A673 (cell line): ENCODE results near the gene EYA3.

Source experiments
- EZH2 ChIP-seq: fragments of 200-600 bp; sonication (generic); IDR thresholded peaks from 2 replicates; pipeline ENCODE4 v1.6.1; 2017; ENCODE audit warnings: borderline replicate concordance, low read depth, mild to moderate bottlenecking, mixed read lengths, antibody characterized with exemption, low read length; ENCODE audit not compliant: poor library complexity, severe bottlenecking
- TF ChIP-seq, protein P1 (sequence below): fragments of 300-800, 200-600 bp; sonication (generic); conservative IDR thresholded peaks from 2 replicates; pipeline ENCODE4 v1.5.1; 2017; ENCODE audit warnings: low read depth, mild to moderate bottlenecking, antibody characterized with exemption, low read length, moderate library complexity, mixed read lengths

DNA sequence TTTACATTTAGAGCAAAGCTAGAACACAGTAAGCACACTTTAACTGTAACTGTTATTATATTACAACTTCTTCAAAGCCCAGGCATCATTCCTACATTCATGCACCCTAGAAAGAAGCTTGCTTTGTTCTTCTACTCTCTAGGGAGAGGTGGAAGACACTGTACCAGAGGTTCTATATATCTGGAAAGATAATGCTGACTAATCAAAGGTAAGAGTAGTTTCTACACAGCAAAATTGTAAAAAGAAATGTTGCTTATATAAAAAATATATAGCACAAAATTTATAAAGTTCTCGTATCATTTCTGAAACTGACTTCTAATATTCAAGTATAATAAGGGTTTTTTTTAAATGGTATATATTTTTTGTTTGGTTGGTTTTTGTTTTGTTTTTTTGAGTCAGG, 44.0 kb downstream of the EYA3 start:
- TF ChIP-seq, protein P1, sequence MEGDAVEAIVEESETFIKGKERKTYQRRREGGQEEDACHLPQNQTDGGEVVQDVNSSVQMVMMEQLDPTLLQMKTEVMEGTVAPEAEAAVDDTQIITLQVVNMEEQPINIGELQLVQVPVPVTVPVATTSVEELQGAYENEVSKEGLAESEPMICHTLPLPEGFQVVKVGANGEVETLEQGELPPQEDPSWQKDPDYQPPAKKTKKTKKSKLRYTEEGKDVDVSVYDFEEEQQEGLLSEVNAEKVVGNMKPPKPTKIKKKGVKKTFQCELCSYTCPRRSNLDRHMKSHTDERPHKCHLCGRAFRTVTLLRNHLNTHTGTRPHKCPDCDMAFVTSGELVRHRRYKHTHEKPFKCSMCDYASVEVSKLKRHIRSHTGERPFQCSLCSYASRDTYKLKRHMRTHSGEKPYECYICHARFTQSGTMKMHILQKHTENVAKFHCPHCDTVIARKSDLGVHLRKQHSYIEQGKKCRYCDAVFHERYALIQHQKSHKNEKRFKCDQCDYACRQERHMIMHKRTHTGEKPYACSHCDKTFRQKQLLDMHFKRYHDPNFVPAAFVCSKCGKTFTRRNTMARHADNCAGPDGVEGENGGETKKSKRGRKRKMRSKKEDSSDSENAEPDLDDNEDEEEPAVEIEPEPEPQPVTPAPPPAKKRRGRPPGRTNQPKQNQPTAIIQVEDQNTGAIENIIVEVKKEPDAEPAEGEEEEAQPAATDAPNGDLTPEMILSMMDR, result no peak
- no peak for TF ChIP-seq EZH2
